Left lung (tissue), 10 donors: Measurements from ENCODE around the gene TTC33. TPM values are rescaled to one million over a fixed set of nuclear protein-coding genes. Genes with fewer than 3 reads are reported as not detected.
A peak's percentile ranks its signal among the peaks of the same experiment; 100 is the strongest.
"Not testable (repeated sequence)": the region's sequence is repeated elsewhere in the genome, so short reads cannot be mapped to it uniquely, and the experiment has no call there.

Experiments used
- ATAC-seq: fragments of 200-7000 bp; cut with Tn5 transposase; one replicate; pipeline ENCODE4 v1.9.1; 2020; ENCODE audit warnings: moderate library complexity
- DNase-seq, 4 donors: peaks; one replicate each; pipeline ENCODE4 v3.0.0-alpha.2; 2013 to 2020
- H3K27ac ChIP-seq, 2 donors: fragments of 200-600 bp; sonication (generic) in 1 of 2; one replicate each; pipeline versions ENCODE4 v1.5.0 to v1.8.0; 2020 to 2021
- H3K27me3 ChIP-seq, 2 donors: fragments of 200-600 bp; sonication (generic) in 1 of 2; one replicate each; pipeline versions ENCODE4 v1.5.0 to v1.8.0; 2020 to 2021
- H3K36me3 ChIP-seq, 2 donors: fragments of 200-600 bp; sonication (generic) in 1 of 2; one replicate each; pipeline versions ENCODE4 v1.5.0 to v1.8.0; 2020 to 2021
- H3K4me1 ChIP-seq, 2 donors: fragments of 200-600 bp; one replicate each; pipeline ENCODE4 v1.8.0; 2021
- H3K4me3 ChIP-seq, 2 donors: fragments of 200-600 bp; sonication (generic) in 1 of 2; one replicate each; pipeline versions ENCODE4 v1.5.0 to v1.8.0; 2020 to 2021; ENCODE audit warnings: mild to moderate bottlenecking in 1 of 2
- H3K9me3 ChIP-seq, 2 donors: fragments of 200-600 bp; sonication (generic) in 1 of 2; one replicate each; pipeline versions ENCODE4 v1.5.0 to v1.8.0; 2020 to 2021
- CTCF ChIP-seq, 2 donors: fragments of 200-600 bp; sonication (generic) in 1 of 2; IDR thresholded peaks; one replicate each; pipeline versions ENCODE4 v1.5.0 to v1.8.0; 2021; ENCODE audit warnings: antibody characterized with exemption in 2 of 2
- intact Hi-C, 2 donors: fragments of 100-400 bp; cut with DNase I; formaldehyde crosslinking; loops; one replicate each; pipeline versions ENCODE4 v1.11.2 to v1.14.2; 2022
- polyA plus RNA-seq, 6 donors: library from polyadenylated mRNA; unstranded; fragments of 120-200 nt; gene quantifications; one replicate each; pipeline ENCODE4 v1.2.1, GENCODE V29; 2013; ENCODE audit not compliant: insufficient read length in 6 of 6
- total RNA-seq, 2 donors: library from RNA; stranded (reverse); fragmentation: NEBNext Ultra II Directional; extraction: Animal tissue kit (Norgen Biotek cat#: 25700); gene quantifications; one replicate each; pipeline ENCODE4 v1.2.1, GENCODE V29; 2021
- donor health status: DM: no; HTN: yes; CAD: no.
- donor health status: DM: no; HTN: no; CAD: no.

Gene TTC33
- total and polyA plus RNA-seq, 8 donors, result 11.1 to 41.0 (median 33.0) TPM

DNA sequence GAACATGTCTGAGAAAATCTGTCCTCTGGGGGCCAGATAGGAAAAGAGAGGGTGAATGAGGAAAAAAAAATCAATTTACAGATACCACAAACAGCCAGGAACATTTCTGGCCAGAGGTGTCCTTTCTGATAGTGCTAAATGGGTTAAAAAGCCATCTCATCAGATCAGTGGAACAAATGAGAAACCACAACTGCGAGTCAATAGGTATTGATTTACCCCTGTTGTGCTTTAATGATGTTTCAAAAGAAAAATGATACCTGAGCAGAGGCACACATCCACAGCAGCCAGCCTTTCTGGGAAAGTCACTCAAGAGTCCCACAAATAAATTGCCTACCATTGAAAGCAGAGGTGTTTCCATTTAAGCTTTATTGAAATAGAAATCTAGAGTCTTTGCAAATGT lies 155.4 kb downstream of the TTC33 start:
- H3K4me1 ChIP-seq, result peaks cover 0 to 4% of the 10 kb centered on the region in 2 donors
- DNase-seq (no peak), ATAC-seq (no peak)
- no peak for TF ChIP-seq CTCF (IDR thresholded peaks at IDR 0.05)
- no peaks in the 10 kb centered on the region for H3K9me3 ChIP-seq
- peaks cover 0 to 8% of the 10 kb centered on the region in 2 donors for H3K27me3 ChIP-seq
- no peaks in the 10 kb centered on the region for H3K36me3 ChIP-seq
- no peak overlapping the region for H3K27ac ChIP-seq
- intact Hi-C loops, result no loop called here
- no peak overlapping the region for H3K4me3 ChIP-seq

DNA sequence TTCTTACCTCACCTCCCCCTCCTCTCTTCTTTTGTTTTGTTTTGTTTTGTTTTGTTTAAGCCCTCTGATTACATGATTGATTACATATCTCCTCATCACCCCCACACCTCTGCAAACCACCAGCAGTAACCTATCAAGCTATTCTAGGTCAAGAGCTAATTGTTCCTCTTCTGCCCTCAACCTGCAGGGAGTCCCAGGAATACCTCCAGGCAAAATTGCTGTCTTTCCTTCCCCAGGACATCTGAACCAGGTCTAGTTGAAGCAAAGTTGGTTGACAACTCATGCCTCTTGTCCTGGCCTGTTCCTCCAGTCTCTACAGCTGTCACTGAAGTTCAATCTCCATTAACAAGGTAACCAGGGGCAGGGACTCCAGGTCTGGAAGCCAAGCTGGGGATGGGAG lies 156.1 kb downstream of the TTC33 start:
- H3K4me3 ChIP-seq, result no peak overlapping the region
- peaks cover 0 to 8% of the 10 kb centered on the region in 2 donors for H3K27me3 ChIP-seq
- DNase-seq, result no peak
- ATAC-seq, result no peak
- H3K36me3 ChIP-seq, result no peaks in the 10 kb centered on the region
- TF ChIP-seq CTCF (IDR thresholded peaks at IDR 0.05), result no peak
- H3K9me3 ChIP-seq, result no peaks in the 10 kb centered on the region
- no peaks in the 10 kb centered on the region for H3K4me1 ChIP-seq
- intact Hi-C loops, result no loop called here
- no peak overlapping the region for H3K27ac ChIP-seq

DNA sequence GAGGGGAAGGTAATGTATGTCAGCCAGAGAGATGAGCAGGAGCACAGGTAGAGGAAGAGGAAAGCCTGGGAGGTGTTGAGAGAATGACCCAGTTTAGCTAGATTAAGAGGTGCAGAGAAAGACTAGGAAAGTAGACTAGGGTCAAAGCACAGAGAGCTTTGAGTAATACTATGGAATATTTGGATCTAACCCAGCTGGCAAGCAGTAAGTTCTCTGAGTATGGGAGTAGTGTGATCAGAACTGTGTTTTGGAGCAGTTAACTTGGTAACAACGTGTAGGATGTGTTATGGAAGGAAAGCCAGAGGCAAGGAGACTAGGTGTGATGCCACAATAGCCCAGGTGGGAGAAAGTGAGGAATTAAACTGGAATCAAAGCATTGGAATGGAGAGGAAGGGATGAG lies 160.9 kb downstream of the TTC33 start:
- no peaks in the 10 kb centered on the region for H3K9me3 ChIP-seq
- H3K4me1 ChIP-seq, result no peaks in the 10 kb centered on the region
- no peak for TF ChIP-seq CTCF (IDR thresholded peaks at IDR 0.05)
- DNase-seq, result peak in 1 of 4 donors; percentile 42
- peaks cover 0 to 8% of the 10 kb centered on the region in 2 donors for H3K27me3 ChIP-seq
- intact Hi-C loops, result no loop called here
- H3K4me3 ChIP-seq, result no peak overlapping the region
- no peak for ATAC-seq
- no peak overlapping the region for H3K27ac ChIP-seq
- no peaks in the 10 kb centered on the region for H3K36me3 ChIP-seq

GRCh38 chr5:40591727-40592396 lies 163.9 kb downstream of the TTC33 start:
- intact Hi-C loops, ATAC-seq, H3K36me3 ChIP-seq, H3K9me3 ChIP-seq, H3K27ac ChIP-seq, DNase-seq, H3K27me3 ChIP-seq, H3K4me3 ChIP-seq, H3K4me1 ChIP-seq: not testable (repeated sequence)

DNA sequence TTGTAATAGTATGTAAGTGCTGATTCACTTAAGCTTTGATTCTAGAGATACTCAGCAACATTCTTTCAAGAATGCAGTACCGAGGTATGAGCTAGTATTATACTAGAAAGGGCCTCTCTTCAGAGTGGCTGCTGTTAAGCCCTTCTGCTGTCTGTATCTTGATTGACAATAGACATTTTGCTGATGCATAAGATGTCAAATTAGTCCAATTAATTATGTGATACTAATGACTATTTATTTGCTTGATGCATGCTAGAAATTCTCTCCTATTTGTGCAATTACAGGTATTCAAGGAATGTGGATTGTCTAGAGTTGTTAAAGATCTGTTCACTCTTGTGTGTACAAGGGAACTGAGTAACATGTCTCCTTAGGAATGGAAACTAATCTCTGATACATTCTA lies 168.4 kb downstream of the TTC33 start:
- ATAC-seq, result peak; percentile 45
- Histone ChIP-seq H3K4me3 (no peak overlapping the region), H3K9me3 (no peaks in the 10 kb centered on the region), H3K27me3 (no peaks in the 10 kb centered on the region), H3K27ac (no peak overlapping the region), H3K36me3 (no peaks in the 10 kb centered on the region), H3K4me1 (no peaks in the 10 kb centered on the region)
- DNase-seq, result no peak
- intact Hi-C loops, result no loop called here
- TF ChIP-seq CTCF (IDR thresholded peaks at IDR 0.05), result no peak
